22Rv1 (cell line): Measurements from ENCODE around the gene KIAA1671.

ENCODE experiments used
- H3K27ac ChIP-seq: fragments of 450-650 bp; 2 replicates; pipeline ENCODE4 v1.5.1; 2017
- CTCF ChIP-seq: fragments of 450-650 bp; IDR thresholded peaks from 2 replicates; pipeline ENCODE4 v1.5.1; 2017; ENCODE audit warnings: mild to moderate bottlenecking
- ZFX ChIP-seq: fragments of 450-650 bp; IDR thresholded peaks from 2 replicates; pipeline ENCODE4 v1.6.1; 2017; ENCODE audit warnings: antibody characterized with exemption, borderline replicate concordance

Gene KIAA1671

GRCh38 chr22:25134028-25134427, 181.5 kb downstream of the KIAA1671 start:
- TF ChIP-seq ZFX (no peak), CTCF (no peak)
- H3K27ac ChIP-seq: peak overlapping the region; percentile 65

GRCh38 chr22:25134451-25134850, 181.9 kb downstream of the KIAA1671 start:
- H3K27ac ChIP-seq: peak overlapping the region; percentile 65
- TF ChIP-seq ZFX (no peak), CTCF (no peak)

- no peak for TF ChIP-seq ZFX
- no peak for TF ChIP-seq CTCF
- H3K27ac ChIP-seq: peak overlapping the region; percentile 24
Measured at GRCh38 chr22:25136953-25137576, 184.5 kb downstream of the KIAA1671 start.

GRCh38 chr22:25137577-25138525, 185.3 kb downstream of the KIAA1671 start:
- H3K27ac ChIP-seq: peak overlapping the region; percentile 24
- no peak for TF ChIP-seq ZFX
- no peak for TF ChIP-seq CTCF

GRCh38 chr22:25139062-25139461, 186.5 kb downstream of the KIAA1671 start:
- TF ChIP-seq CTCF: no peak
- no peak for TF ChIP-seq ZFX
- H3K27ac ChIP-seq: no peak overlapping the region

GRCh38 chr22:25142102-25142501, 189.6 kb downstream of the KIAA1671 start:
- TF ChIP-seq ZFX (no peak), CTCF (no peak)
- H3K27ac ChIP-seq: no peak overlapping the region
